Right lobe of liver (tissue), 4 donors: ENCODE results near the gene CHST1.

Experiments used
- POLR2A ChIP-seq: fragments of 450-650 bp; IDR thresholded peaks from one replicate; pipeline ENCODE4 v1.6.1; 2017; ENCODE audit warnings: antibody characterized with exemption, mild to moderate bottlenecking
- TF ChIP-seq, protein P1 (sequence below), 4 donors: fragments of 200-600 bp in 3 of 4; fragments of 450-650 bp in 1 of 4; IDR thresholded peaks; one replicate each; pipeline versions ENCODE4 v1.5.1 to v1.8.0; 2016 to 2022; ENCODE audit warnings: antibody characterized with exemption in 4 of 4, mild to moderate bottlenecking in 2 of 4
- donor health status: DM: no; HTN: no; CAD: no.
- donor health status: DM: no; HTN: no; CAD: no.
- donor health status: DM: no; HTN: yes; CAD: no.

DNA sequence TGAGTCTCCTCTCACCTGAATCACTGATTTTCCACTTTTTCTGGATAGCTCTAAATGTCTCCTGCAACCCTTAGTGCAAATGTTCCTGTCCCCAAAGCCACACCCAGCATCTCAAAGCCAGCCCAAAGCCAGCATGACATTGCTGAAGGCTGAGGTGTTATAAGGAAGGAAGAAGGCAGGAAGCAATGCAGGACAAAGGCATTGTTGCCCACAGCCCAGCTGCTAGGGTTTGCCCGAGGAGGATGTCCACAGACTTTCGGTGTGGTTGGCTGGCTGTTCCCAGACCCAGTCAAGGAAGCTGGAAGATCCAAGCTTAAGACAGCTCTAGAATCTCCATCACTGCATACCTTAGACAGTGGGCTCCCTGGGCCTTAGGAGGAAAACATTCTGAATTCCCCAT is 23.5 kb downstream of the CHST1 start:
- TF ChIP-seq, protein P1, sequence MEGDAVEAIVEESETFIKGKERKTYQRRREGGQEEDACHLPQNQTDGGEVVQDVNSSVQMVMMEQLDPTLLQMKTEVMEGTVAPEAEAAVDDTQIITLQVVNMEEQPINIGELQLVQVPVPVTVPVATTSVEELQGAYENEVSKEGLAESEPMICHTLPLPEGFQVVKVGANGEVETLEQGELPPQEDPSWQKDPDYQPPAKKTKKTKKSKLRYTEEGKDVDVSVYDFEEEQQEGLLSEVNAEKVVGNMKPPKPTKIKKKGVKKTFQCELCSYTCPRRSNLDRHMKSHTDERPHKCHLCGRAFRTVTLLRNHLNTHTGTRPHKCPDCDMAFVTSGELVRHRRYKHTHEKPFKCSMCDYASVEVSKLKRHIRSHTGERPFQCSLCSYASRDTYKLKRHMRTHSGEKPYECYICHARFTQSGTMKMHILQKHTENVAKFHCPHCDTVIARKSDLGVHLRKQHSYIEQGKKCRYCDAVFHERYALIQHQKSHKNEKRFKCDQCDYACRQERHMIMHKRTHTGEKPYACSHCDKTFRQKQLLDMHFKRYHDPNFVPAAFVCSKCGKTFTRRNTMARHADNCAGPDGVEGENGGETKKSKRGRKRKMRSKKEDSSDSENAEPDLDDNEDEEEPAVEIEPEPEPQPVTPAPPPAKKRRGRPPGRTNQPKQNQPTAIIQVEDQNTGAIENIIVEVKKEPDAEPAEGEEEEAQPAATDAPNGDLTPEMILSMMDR (IDR thresholded peaks at IDR 0.05): no peak
- TF ChIP-seq POLR2A: no peak
